AG04450 (cell line): ENCODE data around the gene UBE2H. TPM values are rescaled to one million over a fixed set of nuclear protein-coding genes. Genes with fewer than 3 reads are reported as not detected.
A peak's percentile ranks its signal among the peaks of the same experiment; 100 is the strongest.

ENCODE experiments used
- CTCF ChIA-PET: fragments of 300-600, 350-600 bp; formaldehyde crosslinking; extraction: SDS; loops from one replicate; lab custom pipeline; 2022; ENCODE audit warnings: antibody characterized with exemption, inconsistent platforms; lab: Charles Lee
- POLR2A ChIA-PET: fragments of 350-600 bp; formaldehyde crosslinking; extraction: SDS; loops from one replicate; lab custom pipeline; 2021; ENCODE audit warnings: antibody characterized with exemption, inconsistent platforms; lab: Yijun Ruan, JAX
- DNase-seq: peaks from one replicate; pipeline ENCODE4 v3.0.0-alpha.2; 2011; ENCODE audit warnings: low read depth, low spot score
- H3K27ac ChIP-seq: one replicate; pipeline ENCODE4 v1.5.1; 2012; ENCODE audit warnings: low read depth, low read length, control low read depth
- H3K27me3 ChIP-seq: one replicate; pipeline ENCODE4 v1.6.0; 2012; ENCODE audit warnings: low read length; ENCODE audit not compliant: control insufficient read depth, insufficient read depth
- H3K4me3 ChIP-seq: 2 replicates; pipeline ENCODE4 v1.5.1; 2011; ENCODE audit warnings: mild to moderate bottlenecking, low read depth, low read length, control low read depth
- H3K9me3 ChIP-seq: 2 replicates; pipeline ENCODE4 v1.5.1; 2012; ENCODE audit warnings: low read length; ENCODE audit not compliant: control insufficient read depth, insufficient read depth
- CTCF ChIP-seq: IDR thresholded peaks from 2 replicates; pipeline ENCODE4 v1.5.1; 2011; ENCODE audit warnings: low read depth, low read length, control low read depth, inconsistent platforms
- polyA plus RNA-seq: library from polyadenylated mRNA; depleted of rRNA; stranded (reverse); fragments of >200 nt; gene quantifications from 2 replicates; pipeline ENCODE4 v1.2.3, GENCODE V29; 2011

UBE2H gene
- polyA plus RNA-seq, 1 experiment = 180 TPM

GRCh38 chr7:129853661-129854268 is 99.0 kb downstream of the UBE2H start:
- H3K4me3 ChIP-seq = no peak overlapping the region
- peak overlapping the region; percentile 11 for H3K27ac ChIP-seq
- DNase-seq = no peak
- ChIA-PET POLR2A (no interaction called here), CTCF (no interaction called here)
- H3K27me3 ChIP-seq = no peaks in the 10 kb centered on the region
- no peak for TF ChIP-seq CTCF
- no peaks in the 10 kb centered on the region for H3K9me3 ChIP-seq

GRCh38 chr7:129851809-129852208 is 101.0 kb downstream of the UBE2H start:
- CTCF ChIA-PET = interaction anchor here (0.6 to 1.3 kb wide), 3 partner anchors 22 to 159 kb away, joined by 3 to 5 read pairs (median 3); no protein-coding TSS in a partner anchor
- POLR2A ChIA-PET = no interaction called here
- DNase-seq = no peak
- TF ChIP-seq CTCF = no peak
- H3K9me3 ChIP-seq = no peaks in the 10 kb centered on the region
- no peaks in the 10 kb centered on the region for H3K27me3 ChIP-seq
- no peak overlapping the region for H3K27ac ChIP-seq
- H3K4me3 ChIP-seq = no peak overlapping the region

GRCh38 chr7:129851174-129851573 is 101.6 kb downstream of the UBE2H start:
- Histone ChIP-seq H3K27me3 (no peaks in the 10 kb centered on the region), H3K27ac (no peak overlapping the region), H3K4me3 (no peak overlapping the region), H3K9me3 (no peaks in the 10 kb centered on the region)
- DNase-seq = no peak
- POLR2A ChIA-PET = no interaction called here
- TF ChIP-seq CTCF = no peak
- CTCF ChIA-PET = interaction anchor here (0.5 to 1.3 kb wide), 4 partner anchors 21 to 68 kb away, joined by 3 to 8 read pairs (median 4); no protein-coding TSS in a partner anchor

- CTCF ChIA-PET = interaction anchor here (0.6 kb wide), 2 partner anchors 18 to 25 kb away, joined by 3 to 5 read pairs; no protein-coding TSS in a partner anchor
- TF ChIP-seq CTCF = no peak
- Histone ChIP-seq H3K27ac (no peak overlapping the region), H3K4me3 (no peak overlapping the region), H3K9me3 (no peaks in the 10 kb centered on the region), H3K27me3 (no peaks in the 10 kb centered on the region)
- DNase-seq = no peak
- POLR2A ChIA-PET = no interaction called here
Observed at GRCh38 chr7:129848436-129848835, 104.3 kb downstream of the UBE2H start.

- Histone ChIP-seq H3K9me3 (no peaks in the 10 kb centered on the region), H3K4me3 (no peak overlapping the region), H3K27me3 (no peaks in the 10 kb centered on the region), H3K27ac (peak overlapping the region; percentile 88)
- DNase-seq = peak; percentile 54
- ChIA-PET POLR2A (interaction anchor here (0.6 to 1.8 kb wide), 4 partner anchors 9 to 103 kb away, joined by 3 to 10 read pairs (median 5); no protein-coding TSS in a partner anchor), CTCF (no interaction called here)
- TF ChIP-seq CTCF = no peak
Observed at GRCh38 chr7:129845972-129846327, 106.8 kb downstream of the UBE2H start.
